SKM-1 treated with dmso at 0.1 percent for 144 hours (cell line): ENCODE results near the gene XRCC5.

Experiments
- DNase-seq: peaks from one replicate; lab custom pipeline; 2025; ENCODE audit not compliant: unreplicated experiment; lab: John Stamatoyannopoulos, UW

XRCC5 gene

DNA sequence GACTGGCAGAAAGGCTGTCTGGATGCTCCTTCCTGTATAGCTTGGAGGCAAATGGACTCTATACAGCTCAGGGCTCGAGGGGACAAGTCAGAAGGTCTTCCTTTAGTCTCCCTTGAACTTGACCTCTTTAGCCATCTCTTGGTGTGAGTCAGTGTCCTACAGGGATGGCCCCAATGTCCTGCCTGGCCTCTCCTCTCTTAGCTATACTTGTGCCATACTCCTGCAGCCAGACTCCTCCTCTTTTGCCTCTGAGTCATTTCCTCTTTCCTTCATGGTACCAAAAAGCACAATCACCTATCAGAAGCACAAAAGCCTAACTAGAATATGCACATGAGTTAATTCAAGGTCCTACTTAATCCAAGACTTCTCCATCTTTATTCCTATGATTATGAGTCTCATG lies 112.7 kb downstream of the XRCC5 start:
- no peak for DNase-seq

DNA sequence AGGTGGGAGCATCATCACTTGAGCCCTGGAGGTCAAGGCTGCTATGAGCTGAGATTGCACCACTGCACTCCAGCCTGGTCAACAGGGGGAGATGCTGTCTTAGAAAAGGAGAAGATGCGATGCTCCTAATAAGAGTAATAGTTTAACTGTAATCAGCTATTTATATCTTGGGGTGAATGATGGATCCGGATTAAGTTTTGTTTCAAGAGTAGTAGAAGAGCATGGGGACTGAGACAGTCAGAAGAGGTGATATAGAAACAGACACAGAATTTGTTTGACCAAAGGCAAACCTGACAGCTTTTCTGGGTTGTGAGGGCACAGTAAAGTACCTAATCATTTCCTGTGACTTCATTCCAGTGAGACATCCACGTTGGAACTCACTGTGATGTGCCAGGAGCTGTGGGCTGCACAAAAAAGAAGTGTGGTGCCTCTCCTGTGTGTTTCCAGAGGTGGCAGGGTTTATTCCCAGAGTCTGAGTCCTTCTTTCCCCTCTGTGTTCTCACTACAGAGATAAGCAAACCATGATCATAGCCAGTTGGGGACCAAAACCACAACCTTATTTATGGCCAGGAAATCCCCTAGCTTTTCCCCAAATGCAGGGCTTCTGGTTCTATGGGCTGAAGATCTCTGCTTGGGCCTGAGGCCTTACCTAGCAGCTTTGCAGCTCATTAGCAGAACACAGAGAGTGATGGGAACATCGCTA lies 113.7 kb downstream of the XRCC5 start:
- no peak for DNase-seq

DNA sequence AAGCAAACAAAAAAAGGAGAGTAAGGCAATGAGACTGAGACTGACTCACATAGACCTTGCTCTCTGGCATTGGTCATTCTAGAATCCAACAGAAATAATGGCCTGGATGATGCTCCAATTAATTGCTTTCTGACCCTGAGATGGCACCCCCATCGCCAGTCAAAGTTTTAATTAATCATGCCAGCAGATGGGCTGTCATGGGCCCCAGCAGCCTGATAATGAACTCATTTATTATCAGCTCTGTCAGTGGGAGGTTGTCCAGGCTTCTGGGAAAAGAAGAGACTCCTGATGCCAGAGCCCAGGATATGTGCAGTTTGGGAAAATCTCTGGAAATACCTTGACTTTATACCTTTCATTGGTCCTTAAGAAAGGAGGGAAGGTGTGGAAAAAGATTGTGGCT lies 115.2 kb downstream of the XRCC5 start:
- no peak for DNase-seq

DNA sequence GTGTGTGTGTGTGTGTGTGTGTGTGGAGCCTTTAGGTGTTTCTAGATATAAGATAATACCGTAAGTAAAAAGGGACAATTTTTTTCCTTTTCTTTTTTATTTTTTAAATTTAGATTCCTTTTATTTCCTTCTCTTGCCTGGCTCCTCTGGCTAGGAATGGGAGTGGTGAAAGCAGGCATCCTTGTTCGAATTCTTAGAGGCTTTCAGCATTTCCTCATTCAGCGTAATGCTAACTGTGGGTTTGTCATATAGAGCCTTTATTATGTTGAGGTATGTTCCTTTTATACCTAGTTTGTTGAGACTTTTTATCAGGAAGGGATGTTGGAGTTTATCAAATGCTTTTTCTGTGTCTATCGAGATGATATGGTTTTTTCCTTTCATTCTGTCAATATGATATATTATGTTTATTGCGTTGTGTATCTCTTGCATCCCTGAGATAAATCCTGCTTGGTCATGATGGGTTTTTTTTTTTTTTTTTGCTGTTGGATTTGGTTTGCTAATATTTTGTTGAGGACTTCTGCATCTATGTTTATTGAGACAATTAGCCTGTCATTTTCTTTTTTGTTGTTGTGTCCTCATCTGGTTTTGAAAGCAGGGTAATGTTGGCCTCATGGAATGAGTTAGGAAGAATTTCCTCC lies 120.2 kb downstream of the XRCC5 start:
- DNase-seq, result no peak

DNA sequence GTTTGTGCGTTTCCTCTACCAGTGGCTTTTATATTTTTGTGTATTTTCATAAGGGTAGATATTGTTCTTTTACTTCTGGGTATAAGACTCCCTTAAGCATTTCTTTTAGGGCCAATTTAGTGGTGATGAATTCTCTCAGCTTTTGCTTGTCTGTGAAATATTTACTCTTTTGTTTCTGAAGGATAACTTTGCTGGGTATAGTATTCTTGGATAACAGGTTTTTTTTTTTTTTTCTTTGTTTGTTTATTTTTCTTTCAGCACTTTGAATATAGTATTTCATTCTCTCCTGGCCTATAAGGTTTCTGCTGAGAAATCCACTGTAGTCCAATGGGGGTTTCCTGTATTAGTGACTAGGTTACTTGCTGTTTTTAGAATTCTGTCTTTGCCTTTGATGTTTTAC lies 122.7 kb downstream of the XRCC5 start:
- DNase-seq, result no peak

DNA sequence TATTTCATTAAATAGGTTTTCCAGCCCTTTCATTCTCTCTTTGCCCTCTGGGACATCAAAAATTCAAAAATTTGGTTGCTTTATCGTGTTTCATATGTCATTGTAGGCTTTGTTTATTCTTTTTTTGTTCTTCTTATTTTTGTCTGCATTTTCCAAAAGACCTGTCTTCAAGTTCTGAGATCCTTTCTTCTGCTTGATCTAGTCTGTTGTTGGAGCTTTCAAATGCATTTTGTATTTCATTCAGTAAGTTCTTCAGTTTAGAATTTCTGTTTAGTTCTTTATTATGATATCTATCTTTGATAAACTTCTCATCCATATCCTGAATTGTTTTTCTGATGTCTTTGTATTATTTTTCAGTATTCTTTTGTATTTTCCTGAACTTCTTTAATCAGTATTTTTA lies 123.6 kb downstream of the XRCC5 start:
- DNase-seq, result no peak

DNA sequence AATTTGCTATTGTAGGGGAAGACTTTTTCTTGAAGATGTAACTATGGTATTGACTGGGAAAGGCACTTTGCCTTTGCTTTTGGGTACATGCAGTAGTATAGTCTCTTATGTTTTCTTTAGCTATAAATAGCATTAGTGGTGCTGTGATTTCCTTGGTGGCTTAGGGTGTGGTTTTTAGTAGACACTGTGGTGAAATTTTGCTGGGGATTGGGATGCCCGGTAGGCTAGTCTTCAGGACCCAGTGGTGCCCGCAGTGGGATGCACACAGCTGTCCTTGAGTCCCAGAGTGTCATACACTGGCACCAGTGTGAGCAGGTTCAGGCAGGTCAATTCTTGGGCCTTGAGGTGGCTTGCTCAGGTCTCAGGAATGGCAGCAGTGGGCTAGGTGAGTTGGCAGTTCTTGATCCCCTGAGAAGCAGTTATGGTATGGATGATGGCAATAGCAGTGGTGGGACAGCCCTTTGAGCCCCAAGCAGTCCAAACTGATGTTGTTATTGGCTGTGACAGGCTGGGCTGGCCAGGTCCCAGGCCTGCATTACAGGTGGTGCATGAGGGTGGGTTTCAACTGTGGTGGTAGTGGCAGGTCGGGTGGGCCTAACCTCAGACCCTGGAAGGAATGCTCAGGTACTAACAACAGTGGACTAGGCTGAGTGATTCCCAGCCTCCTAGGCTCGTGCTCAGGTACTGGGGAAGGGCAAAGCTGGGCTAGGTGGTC lies 124.3 kb downstream of the XRCC5 start:
- no peak for DNase-seq

DNA sequence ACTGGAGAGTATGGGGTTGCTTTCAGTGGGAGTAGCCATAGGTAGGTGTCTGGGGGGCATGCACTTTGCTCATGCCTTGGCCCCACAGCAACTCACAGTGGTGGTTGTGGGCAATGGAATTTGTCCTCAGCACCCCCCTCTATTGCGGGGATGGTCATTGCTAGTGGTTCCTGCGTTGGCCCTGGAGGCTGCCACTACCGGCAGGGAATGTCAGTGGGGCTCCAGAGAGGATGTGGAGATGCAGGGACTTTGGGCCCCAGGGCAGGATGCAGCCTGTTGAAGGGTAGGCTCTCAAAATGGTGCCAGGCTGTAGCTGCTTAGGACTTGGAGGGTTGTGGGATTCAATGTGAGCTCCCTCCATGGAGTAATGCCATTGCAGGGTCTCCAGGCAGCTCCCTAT lies 125.0 kb downstream of the XRCC5 start:
- no peak for DNase-seq

DNA sequence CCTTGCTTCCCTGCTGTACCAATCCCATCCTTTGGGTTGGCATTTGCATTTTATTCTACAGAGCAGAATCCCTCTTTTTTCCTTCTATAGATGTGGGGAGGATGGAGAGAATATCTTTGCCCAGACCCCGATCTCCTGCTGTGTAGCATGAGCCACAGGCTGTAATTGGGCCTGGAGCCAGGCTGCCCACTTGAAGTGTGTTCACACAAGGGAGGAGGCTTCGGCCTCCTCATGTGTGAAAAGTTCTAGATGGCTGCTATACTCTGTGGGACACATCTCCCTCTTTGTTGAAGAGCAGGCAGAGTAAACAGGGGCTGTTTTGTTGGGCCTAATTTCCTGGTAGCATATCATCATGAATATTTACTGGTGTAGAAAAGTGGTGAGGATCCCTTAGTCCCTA lies 126.3 kb downstream of the XRCC5 start:
- no peak for DNase-seq

DNA sequence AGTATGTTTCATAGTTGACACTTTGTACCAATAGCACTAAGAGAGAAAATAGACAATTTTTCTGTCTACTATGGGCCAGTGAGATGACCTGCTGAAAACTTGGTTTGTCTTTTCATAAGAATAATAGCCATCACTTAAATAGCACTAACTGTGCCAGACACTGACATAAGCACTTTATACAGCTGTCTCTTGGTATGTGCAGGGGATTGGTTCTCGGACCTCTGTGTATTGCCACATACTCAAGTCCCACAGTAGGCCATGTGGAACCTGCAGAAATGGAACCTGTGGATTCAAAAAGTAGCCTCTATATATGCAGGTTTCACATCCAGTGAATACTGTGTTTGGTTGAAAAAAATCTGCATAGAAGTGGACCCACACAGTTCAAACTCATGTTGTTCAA lies 126.7 kb downstream of the XRCC5 start:
- no peak for DNase-seq

DNA sequence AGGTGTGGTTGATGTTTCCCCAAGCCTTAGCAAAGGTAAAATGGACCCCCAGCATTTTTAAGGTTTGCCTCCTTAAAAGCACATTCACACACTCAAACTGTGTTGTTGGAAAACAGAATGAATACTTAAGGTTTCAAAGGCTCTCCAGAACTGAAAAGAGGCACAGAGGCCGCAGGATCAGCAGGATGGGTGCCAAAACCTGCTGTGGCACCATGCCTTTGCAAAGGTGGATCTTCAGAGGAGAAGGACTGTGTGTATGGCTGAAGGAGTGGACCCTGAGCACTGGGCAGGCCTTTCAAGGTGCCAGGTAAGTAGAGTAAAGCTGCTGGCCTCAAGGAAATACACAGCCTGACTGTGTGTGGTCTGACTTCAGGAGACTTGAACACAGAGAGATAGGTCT lies 127.3 kb downstream of the XRCC5 start:
- no peak for DNase-seq

DNA sequence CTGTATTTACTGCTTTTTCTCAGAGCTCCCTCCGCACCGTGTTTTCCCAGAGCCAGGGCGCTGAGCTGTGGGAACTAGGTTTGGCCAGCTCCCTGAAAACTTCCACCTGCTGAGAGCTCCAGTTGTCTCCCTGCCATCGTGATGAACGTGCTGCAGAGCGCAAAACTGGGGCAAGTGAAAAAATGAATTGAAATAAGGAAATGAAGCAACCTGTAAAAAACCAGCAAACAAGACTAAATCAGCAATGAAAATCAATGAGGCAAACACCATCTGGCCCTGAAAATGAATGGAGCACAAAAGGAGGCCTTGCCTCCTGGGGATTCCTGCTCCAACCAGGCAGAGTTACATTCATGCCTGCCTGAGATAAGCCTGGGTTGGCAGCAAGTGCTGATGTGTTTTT lies 133.2 kb downstream of the XRCC5 start:
- DNase-seq, result no peak

DNA sequence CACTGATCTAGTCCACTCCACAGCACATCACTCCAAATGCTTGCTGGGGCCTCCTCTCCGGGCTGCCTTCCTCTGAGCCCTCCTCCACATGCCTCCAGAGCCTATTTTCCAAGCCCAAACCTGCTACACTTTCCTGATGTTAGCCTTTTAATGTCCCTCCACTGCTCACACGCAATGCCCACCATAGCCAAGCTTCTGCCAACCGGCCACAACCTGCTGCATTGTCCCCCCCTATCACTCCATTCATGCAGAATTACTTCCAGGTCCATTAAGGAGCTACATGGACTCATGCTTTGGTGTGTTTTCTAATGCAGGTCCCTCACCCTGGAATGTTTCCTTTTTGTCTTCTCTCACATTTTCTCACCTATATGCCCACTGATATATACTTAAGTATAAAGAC lies 133.9 kb downstream of the XRCC5 start:
- no peak for DNase-seq

DNA sequence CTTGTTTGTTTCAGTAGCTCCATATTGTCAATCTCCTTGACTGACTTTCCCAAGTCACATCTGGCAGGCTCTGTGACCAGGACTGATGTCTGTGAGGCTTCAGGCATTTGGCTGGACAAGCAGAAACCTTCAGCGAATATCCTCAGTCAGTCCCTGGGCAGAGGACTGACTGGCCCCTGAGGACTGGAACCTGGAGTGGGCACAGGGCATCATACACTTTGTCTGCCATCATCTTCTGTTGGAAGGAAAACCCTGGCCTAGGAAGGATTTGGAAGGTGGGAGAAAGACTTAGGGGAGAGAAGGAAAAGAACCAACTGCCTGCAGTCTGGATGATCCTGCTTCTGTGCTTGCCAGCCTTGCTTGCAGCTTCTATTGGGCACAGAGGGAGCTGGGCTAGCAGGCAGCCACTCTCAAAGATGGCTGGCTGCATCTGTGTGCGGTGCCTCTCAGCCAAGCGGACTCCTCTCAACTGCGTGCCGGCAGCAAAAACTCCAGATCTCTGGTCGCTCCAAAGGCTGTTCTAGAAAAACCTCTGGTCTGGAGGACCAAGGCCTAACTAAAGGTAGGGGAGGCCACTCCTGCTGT lies 136.3 kb downstream of the XRCC5 start:
- DNase-seq, result no peak

DNA sequence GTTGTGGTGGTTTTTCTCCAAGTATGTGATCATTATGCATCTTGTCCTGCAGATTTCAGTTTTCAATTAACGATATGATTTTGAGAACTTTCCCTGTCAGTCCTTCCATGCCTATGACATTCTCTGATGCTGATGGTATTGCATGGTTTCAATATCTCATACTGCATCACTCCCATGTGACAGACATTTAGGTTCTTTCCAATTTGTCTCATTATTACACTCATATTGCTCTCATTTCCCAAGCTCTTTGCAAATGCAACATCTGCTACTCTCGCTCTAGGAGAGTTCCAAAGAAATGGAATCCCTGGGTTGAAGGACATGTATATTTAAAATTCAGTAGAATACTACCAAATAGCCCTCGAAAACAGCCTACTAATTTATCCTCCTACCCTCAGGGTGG lies 137.6 kb downstream of the XRCC5 start:
- no peak for DNase-seq
